Erythroblast (primary cell): ENCODE data around the gene TEX44.
"Not testable (repeated sequence)": the region's sequence is repeated elsewhere in the genome, so short reads cannot be mapped to it uniquely, and the experiment has no call there.

Experiments
- DNase-seq, 2 experiments: peaks; one replicate each; lab custom pipeline; 2025; lab: John Stamatoyannopoulos, UW
- GATA1 ChIP-seq: IDR thresholded peaks from 2 replicates; pipeline ENCODE4 v1.6.1; 2011; ENCODE audit warnings: low read depth, mild to moderate bottlenecking, control low read depth, low read length, moderate library complexity
- POLR2A ChIP-seq: IDR thresholded peaks from 2 replicates; pipeline ENCODE4 v1.6.1; 2011; ENCODE audit warnings: mild to moderate bottlenecking, low read length

TEX44 gene

DNA sequence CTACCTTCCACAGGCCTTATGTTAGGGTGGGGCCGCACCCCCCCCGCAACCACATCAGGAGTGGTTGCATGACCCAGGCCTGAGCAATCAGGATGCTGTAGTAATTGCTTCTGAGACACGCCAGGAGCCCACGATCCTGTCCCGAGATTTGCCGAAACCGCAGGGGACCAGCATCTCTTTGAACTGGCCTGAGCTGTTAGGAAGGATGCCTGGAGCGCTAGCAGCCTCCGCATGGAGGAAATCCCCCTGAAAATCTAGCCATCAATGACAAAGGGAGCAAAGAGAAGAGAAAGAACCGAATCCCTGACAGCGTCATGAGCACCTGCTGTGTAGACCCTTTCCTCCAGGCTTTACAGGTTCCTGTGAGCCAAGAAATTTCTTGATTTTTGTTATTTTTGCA, 8.7 kb upstream of the TEX44 start:
- no peak for DNase-seq
- TF ChIP-seq GATA1 (no peak), POLR2A (no peak)

GRCh38 chr2:231587744-231588143, 4.9 kb upstream of the TEX44 start:
- DNase-seq = not testable (repeated sequence)

- TF ChIP-seq GATA1 = no peak
- TF ChIP-seq POLR2A = no peak
- DNase-seq = no peak
Measured at GRCh38 chr2:231589656-231590055, 3.0 kb upstream of the TEX44 start.

- TF ChIP-seq GATA1 = no peak
- no peak for TF ChIP-seq POLR2A
- no peak for DNase-seq
Measured at GRCh38 chr2:231590614-231591013, 2.0 kb upstream of the TEX44 start.

- no peak for DNase-seq
- TF ChIP-seq POLR2A (no peak), GATA1 (no peak)
Measured at GRCh38 chr2:231593666-231594065, 1.0 kb downstream of the TEX44 start.

DNA sequence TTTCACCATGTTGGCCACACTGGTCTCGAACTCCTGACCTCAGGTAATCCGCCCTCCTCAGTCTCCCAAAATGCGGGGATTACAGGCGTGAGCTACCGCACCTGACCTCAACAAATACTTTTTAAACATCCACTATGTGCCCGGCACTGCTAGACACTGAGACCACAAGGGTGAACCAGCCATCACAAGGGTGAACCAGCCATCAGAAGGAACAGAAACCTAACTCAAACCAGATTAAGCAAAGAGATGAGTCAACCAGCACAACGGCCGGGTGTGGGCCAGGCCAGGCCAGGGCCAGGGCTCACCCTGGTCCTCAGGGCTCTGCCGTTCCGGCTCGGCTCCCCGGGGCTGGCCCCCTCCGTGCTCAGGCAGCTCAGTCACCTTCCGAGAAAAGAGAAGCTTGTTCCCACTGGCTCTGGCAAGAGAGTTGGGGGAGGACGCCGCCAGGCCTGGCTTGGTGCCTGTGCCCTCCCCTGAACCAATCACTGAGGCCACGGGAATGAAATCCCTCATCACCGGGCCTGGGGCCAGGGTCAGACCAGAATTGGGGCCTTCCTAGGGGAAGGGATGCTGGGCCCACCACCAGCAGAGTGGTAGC, 4.4 kb downstream of the TEX44 start:
- no peak for DNase-seq
- TF ChIP-seq GATA1 (no peak), POLR2A (no peak)

GRCh38 chr2:231597627-231598026, 5.0 kb downstream of the TEX44 start:
- DNase-seq = no peak
- TF ChIP-seq POLR2A (no peak), GATA1 (no peak)

DNA sequence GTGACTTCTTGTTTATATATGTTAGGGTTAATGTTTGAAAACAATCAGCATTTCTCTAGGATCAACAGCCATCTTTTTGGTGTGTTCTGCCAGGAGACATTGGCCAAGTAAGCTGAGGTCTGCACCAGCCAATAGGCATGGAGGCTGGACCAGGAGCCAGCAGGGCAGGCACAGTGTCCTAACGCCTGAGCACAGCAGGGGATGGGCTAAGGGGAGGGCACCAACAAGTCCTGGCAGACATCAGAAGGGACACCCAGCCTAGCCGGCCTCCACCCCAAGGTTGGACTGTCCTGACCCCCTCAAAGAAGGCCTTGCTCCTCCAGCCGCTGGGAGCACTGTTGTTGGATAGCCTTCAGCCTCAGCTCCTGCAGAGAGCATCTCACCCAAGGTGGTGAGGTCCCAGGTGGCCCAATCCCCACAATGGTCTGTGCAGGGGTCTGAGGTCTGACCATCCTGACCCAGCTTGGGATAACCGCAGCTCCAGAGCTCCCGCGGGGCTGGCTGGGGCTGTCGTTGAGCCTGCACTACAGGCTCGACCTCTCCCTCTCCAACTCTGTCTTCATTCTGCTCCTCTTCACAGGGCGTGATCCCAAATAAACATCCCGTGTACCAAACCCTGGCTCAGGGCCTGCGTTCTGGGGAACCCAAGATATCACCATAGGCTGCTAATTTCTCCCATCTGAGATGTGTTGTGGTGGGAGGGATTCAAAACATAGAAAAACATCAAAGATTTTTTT, 8.1 kb downstream of the TEX44 start:
- no peak for TF ChIP-seq POLR2A
- no peak for TF ChIP-seq GATA1

GRCh38 chr2:231601356-231602229, 8.9 kb downstream of the TEX44 start:
- DNase-seq = peak; percentile 78 to 91
- no peak for TF ChIP-seq GATA1
- TF ChIP-seq POLR2A = no peak

More for the DNA sequence above, 8.1 kb downstream of the TEX44 start:
- no peak for DNase-seq

- DNase-seq = no peak
- TF ChIP-seq GATA1 (no peak), POLR2A (no peak)
Measured at GRCh38 chr2:231602859-231603467, 10.3 kb downstream of the TEX44 start.

DNA sequence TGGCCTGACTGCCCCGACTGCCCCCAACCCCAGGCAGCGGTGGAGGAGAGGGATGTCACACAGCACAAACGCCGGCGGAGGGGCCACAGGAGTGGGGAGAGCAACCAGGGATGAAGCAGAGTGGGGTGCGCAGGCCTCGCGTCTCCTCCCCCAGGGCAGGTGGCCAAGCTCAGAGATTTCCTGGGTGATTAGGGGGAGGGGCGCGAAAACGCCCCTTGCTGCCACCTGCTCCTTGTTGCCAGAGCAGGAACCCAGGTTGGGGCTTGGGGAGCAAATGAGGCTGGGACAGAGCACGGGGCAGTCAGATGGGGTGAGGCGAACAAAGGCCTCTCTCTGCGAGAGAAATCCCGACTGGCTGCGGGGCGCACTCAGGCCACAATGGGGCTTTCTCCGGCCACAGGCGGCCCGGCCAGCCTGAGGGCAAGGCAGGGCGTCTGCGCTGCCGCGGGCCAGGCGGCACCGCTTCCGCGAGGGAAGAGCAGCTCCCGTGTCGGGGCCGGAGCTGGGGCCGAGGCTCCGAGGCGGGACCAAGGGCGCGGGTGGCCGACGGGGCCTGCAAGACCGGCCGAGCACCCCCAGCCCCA, 11.5 kb downstream of the TEX44 start:
- no peak for TF ChIP-seq GATA1
- no peak for TF ChIP-seq POLR2A

DNA sequence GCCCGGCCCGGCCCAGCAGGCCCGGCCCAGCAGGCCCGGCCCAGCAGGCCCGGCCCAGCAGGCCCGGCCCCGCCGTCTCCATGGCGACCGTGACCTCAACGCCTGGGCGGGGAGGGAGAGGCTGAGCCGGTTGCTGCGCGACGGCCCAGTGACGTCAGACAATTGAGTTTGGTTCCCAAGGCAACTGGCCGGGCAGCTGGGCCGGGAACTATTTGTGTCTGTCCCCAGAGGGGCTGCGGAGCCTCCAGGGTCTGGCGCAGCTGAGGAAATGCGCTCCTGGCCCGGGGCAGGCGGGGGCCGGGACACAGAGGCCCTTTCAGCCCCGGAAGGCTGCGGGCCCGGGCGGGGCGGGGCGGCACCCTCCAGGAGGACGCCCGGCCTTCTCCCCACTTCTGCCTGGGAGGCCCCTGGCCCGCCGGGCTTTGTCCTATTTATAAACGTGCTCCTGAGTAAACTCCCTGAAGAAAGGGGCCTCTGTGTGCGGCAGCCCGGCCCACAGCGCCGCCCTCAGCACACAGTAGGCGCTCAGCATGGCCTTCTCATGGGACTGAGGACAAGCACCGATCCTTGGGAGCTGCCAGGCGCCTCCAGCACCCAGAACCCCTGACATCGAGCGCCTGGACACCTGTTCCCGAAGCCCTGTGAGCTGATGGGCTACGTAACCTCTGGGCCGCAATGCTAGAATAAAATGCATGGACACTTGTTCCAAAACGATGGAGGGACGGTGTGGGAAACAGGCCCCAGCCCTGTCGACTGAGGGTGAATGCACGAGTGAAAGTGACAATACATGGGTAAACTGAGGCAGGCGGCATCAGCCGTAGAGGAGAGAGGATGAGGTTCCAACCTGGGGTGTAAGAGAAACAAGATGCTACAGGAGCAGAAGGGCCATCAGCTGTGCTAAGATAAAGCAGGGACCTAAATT, 12.3 kb downstream of the TEX44 start:
- peak; percentile 94 to 97 for DNase-seq
- TF ChIP-seq POLR2A (peak; percentile 47), GATA1 (no peak)

More for the DNA sequence above, 11.5 kb downstream of the TEX44 start:
- DNase-seq = no peak

GRCh38 chr2:231605607-231606091, 13.0 kb downstream of the TEX44 start:
- TF ChIP-seq GATA1 = no peak
- no peak for TF ChIP-seq POLR2A
- DNase-seq = peak; percentile 33 to 40
